HUES64 (cell line): ENCODE data around the gene PKN3.
A peak's percentile ranks its signal among the peaks of the same experiment; 100 is the strongest.
"Not testable (repeated sequence)": the region's sequence is repeated elsewhere in the genome, so short reads cannot be mapped to it uniquely, and the experiment has no call there.

Experiments
- H3K27ac ChIP-seq: 2 replicates; pipeline ENCODE4 v1.7.0; 2013; ENCODE audit warnings: low read depth, low read length, inconsistent platforms
- H3K27me3 ChIP-seq: 2 replicates; pipeline ENCODE4 v1.6.1; 2013; ENCODE audit warnings: mild to moderate bottlenecking, low read length; ENCODE audit not compliant: insufficient read depth
- H3K36me3 ChIP-seq: 2 replicates; pipeline ENCODE4 v1.6.1; 2013; ENCODE audit warnings: mild to moderate bottlenecking, low read length; ENCODE audit not compliant: insufficient read depth
- H3K4me1 ChIP-seq: 2 replicates; pipeline ENCODE4 v1.6.1; 2013; ENCODE audit warnings: mild to moderate bottlenecking, low read length, moderate library complexity; ENCODE audit not compliant: insufficient read depth
- H3K4me3 ChIP-seq: 2 replicates; pipeline ENCODE4 v1.5.1; 2013; ENCODE audit warnings: mild to moderate bottlenecking, low read length, moderate library complexity
- H3K9ac ChIP-seq: 2 replicates; pipeline ENCODE4 v1.6.1; 2013; ENCODE audit warnings: mild to moderate bottlenecking, low read depth, low read length
- H3K9me3 ChIP-seq: 2 replicates; pipeline ENCODE4 v1.6.1; 2013; ENCODE audit warnings: low read depth, low read length; ENCODE audit not compliant: insufficient read depth
- WGBS: fragments of 150-250, 120-280 bp; methylation state at CpG from one replicate; pipeline ENCODE4 v1.1.7; 2013; ENCODE audit warnings: missing lambda C conversion rate; 5-methylcytosine and 5-hydroxymethylcytosine counted together

Gene PKN3

GRCh38 chr9:128693738-128694137, 8.6 kb upstream of the PKN3 start:
- H3K27me3 ChIP-seq, H3K9me3 ChIP-seq, H3K27ac ChIP-seq, H3K4me3 ChIP-seq, H3K9ac ChIP-seq: not testable (repeated sequence)
- 98% methylated on average over 3 of the region's 3 CpGs for WGBS
- Histone ChIP-seq H3K4me1 (peaks cover 11% of the 10 kb centered on the region), H3K36me3 (peaks cover 69% of the 10 kb centered on the region)

- no peaks in the 10 kb centered on the region for H3K27me3 ChIP-seq
- 96% methylated on average over 6 of the region's 6 CpGs for WGBS
- H3K36me3 ChIP-seq, result peaks cover 69% of the 10 kb centered on the region
- no peak overlapping the region for H3K9ac ChIP-seq
- no peak overlapping the region for H3K27ac ChIP-seq
- no peaks in the 10 kb centered on the region for H3K9me3 ChIP-seq
- H3K4me3 ChIP-seq, result no peak overlapping the region
- H3K4me1 ChIP-seq, result peaks cover 11% of the 10 kb centered on the region
These were observed 8.0 kb upstream of the PKN3 start for GRCh38 chr9:128694344-128694743.

- Histone ChIP-seq H3K36me3 (peaks cover 50% of the 10 kb centered on the region), H3K27ac (no peak overlapping the region)
These were observed 5.2 kb upstream of the PKN3 start for GRCh38 chr9:128696923-128697707.

GRCh38 chr9:128699096-128699795, 3.1 kb upstream of the PKN3 start:
- H3K27me3 ChIP-seq, H3K4me1 ChIP-seq, H3K9ac ChIP-seq, H3K9me3 ChIP-seq, H3K27ac ChIP-seq, H3K4me3 ChIP-seq: not testable (repeated sequence)
- peaks cover 29% of the 10 kb centered on the region for H3K36me3 ChIP-seq
- WGBS, result 97% methylated on average over 28 of the region's 30 CpGs

More at GRCh38 chr9:128696923-128697707, 5.2 kb upstream of the PKN3 start:
- H3K4me3 ChIP-seq, result no peak overlapping the region
- H3K4me1 ChIP-seq, result no peaks in the 10 kb centered on the region
- H3K9me3 ChIP-seq, result no peaks in the 10 kb centered on the region
- 82% methylated on average over 8 of the region's 8 CpGs for WGBS
- H3K27me3 ChIP-seq, result no peaks in the 10 kb centered on the region
- no peak overlapping the region for H3K9ac ChIP-seq

GRCh38 chr9:128701227-128701854, 962 bp upstream of the PKN3 start:
- Histone ChIP-seq H3K9me3 (no peaks in the 10 kb centered on the region), H3K36me3 (peaks cover 19% of the 10 kb centered on the region), H3K27ac (no peak overlapping the region), H3K4me3 (no peak overlapping the region), H3K9ac (no peak overlapping the region), H3K27me3 (no peaks in the 10 kb centered on the region), H3K4me1 (no peaks in the 10 kb centered on the region)
- WGBS, result 82% methylated on average over 10 of the region's 10 CpGs

GRCh38 chr9:128702949-128703615, 779 bp downstream of the PKN3 start:
- WGBS, result 4% methylated on average over 55 of the region's 55 CpGs
- Histone ChIP-seq H3K27ac (peak overlapping the region; percentile 80; the same call in 1 of the 2 replicates), H3K9ac (peak overlapping the region; percentile 88), H3K27me3 (no peaks in the 10 kb centered on the region), H3K36me3 (peaks cover 10% of the 10 kb centered on the region), H3K4me1 (no peaks in the 10 kb centered on the region), H3K9me3 (no peaks in the 10 kb centered on the region), H3K4me3 (peak overlapping the region; percentile 90)

GRCh38 chr9:128703616-128704355, 1.5 kb downstream of the PKN3 start:
- Histone ChIP-seq H3K27ac (no peak overlapping the region), H3K4me3 (peak overlapping the region; percentile 90), H3K9me3 (no peaks in the 10 kb centered on the region), H3K9ac (peak overlapping the region; percentile 88), H3K27me3 (no peaks in the 10 kb centered on the region), H3K36me3 (peaks cover 10% of the 10 kb centered on the region), H3K4me1 (no peaks in the 10 kb centered on the region)
- WGBS, result 84% methylated on average over 31 of the region's 31 CpGs

GRCh38 chr9:128704356-128704670, 2.0 kb downstream of the PKN3 start:
- Histone ChIP-seq H3K9me3 (no peaks in the 10 kb centered on the region), H3K27me3 (no peaks in the 10 kb centered on the region), H3K36me3 (peaks cover 10% of the 10 kb centered on the region), H3K4me3 (no peak overlapping the region; the same call in 1 of the 2 replicates), H3K4me1 (no peaks in the 10 kb centered on the region), H3K27ac (no peak overlapping the region), H3K9ac (no peak overlapping the region)
- WGBS, result 96% methylated on average over 5 of the region's 5 CpGs

GRCh38 chr9:128705051-128705965, 3.0 kb downstream of the PKN3 start:
- no peaks in the 10 kb centered on the region for H3K27me3 ChIP-seq
- no peak overlapping the region for H3K9ac ChIP-seq
- H3K4me1 ChIP-seq, result no peaks in the 10 kb centered on the region
- no peak overlapping the region for H3K27ac ChIP-seq
- H3K9me3 ChIP-seq, result no peaks in the 10 kb centered on the region
- WGBS, result 95% methylated on average over 36 of the region's 36 CpGs
- no peak overlapping the region for H3K4me3 ChIP-seq
- H3K36me3 ChIP-seq, result peaks cover 10% of the 10 kb centered on the region

- H3K36me3 ChIP-seq, result peaks cover 10% of the 10 kb centered on the region
- no peaks in the 10 kb centered on the region for H3K4me1 ChIP-seq
- no peaks in the 10 kb centered on the region for H3K27me3 ChIP-seq
- no peak overlapping the region for H3K4me3 ChIP-seq
- no peak overlapping the region for H3K9ac ChIP-seq
- H3K9me3 ChIP-seq, result no peaks in the 10 kb centered on the region
- 94% methylated on average over 1 of the region's 1 CpG for WGBS
- no peak overlapping the region for H3K27ac ChIP-seq
These were observed 3.7 kb downstream of the PKN3 start for GRCh38 chr9:128706045-128706444.
